Measurements from ENCODE around the gene THRA. TPM values are rescaled to one million over a fixed set of nuclear protein-coding genes. Genes with fewer than 3 reads are reported as not detected.
A peak's percentile ranks its signal among the peaks of the same experiment; 100 is the strongest.
"Not testable (repeated sequence)": the region's sequence is repeated elsewhere in the genome, so short reads cannot be mapped to it uniquely, and the experiment has no call there.

THRA gene
- polyA plus RNA-seq, 12 donors: 50.5 to 83.8 (median 63.6) TPM; not detected in 1

DNA sequence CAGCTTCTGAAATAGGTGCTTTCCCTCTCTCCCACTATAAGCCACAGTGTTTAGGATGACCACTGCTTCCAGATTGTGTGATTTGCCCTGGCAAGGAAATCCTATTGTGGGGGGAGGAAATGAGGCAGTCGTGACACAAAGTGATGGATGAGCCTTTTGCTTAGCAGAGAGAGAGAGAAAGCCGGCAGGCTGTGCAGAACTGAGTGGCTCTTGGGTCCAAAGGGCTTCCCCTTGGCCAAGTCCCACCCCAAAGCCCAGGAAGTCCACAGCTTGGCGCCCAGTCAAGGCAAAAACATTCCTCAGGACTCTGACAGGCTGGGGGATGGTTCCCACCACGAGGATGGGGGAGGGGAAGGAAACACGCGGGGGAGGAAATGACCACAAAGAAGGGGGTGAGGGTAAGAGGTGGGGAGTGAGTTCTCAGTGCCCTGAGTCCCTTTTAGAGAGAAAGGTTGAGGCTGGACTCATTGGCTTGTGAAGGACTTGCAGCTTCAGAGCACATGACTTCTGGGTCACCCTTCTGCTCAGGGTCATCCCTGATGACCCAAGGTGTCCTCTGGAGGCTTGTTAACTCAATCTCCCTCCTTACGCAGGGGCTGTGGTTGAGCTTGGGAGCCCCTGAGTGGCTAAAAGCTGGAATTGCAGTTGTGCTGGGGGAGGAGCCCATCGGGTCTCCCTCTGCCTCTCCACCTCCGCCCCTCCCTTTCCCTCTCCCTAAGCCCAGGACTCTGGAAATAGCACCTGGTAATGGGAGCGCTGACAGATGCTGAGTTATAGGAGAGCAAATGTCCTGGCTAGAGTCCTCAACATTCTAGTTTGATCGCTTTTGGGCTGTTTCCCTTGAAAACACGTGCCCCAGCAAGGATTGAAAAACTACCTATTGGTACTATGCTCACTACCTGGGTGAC is 48.7 kb downstream of the THRA start:
- peak; percentile 96 for DNase-seq

GRCh38 chr17:40112191-40112711 is 49.5 kb downstream of the THRA start:
- no peak for DNase-seq

- no peak for DNase-seq
These were observed 49.9 kb downstream of the THRA start for GRCh38 chr17:40112718-40113109.

GRCh38 chr17:40113110-40113906 is 50.5 kb downstream of the THRA start:
- DNase-seq: peak; percentile 97

DNA sequence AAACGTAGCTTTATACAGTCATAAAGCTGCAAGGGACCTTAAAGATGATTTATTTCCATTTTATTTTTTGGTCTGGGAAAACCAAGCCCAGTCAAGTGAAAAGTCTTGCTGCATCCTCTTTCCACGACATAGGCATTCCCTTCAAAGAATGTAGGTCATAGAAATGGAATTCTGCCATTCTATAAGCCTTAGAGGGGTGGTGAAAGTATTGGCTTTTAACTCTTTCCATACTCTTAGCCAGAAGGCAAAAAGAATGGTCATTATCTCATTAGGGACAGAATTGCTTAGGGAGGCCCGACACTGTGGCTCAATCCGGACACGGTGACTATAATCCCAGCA is 51.1 kb downstream of the THRA start:
- no peak for DNase-seq

DNA sequence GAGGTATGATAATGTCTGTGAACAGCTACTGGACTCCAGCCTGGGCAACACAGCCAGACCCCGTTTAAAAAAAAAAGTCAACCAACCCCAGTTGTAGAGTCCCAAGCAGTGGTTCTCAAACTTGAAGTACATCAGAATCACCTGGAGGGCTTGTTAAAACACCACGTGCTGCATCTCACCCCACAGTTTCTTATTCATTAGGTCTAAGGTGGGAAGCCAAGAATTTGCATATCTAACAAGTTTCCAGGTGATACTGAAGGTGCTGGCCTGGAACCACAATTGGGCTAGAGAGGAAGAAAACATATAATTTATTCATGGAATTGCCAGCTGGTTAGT is 52.3 kb downstream of the THRA start:
- no peak for DNase-seq

- DNase-seq: peak; percentile 84
These were observed 58.7 kb downstream of the THRA start, which contains the start of gene MSL1 for GRCh38 chr17:40121181-40122135. MSL1 (plus strand) TSS chr17:40121971; CDS start chr17:40122613, 642 bp downstream.

- DNase-seq: no peak
These were observed 59.6 kb downstream of the THRA start for GRCh38 chr17:40122136-40122998.

GRCh38 chr17:40122999-40123810 is 60.4 kb downstream of the THRA start:
- no peak for DNase-seq

DNA sequence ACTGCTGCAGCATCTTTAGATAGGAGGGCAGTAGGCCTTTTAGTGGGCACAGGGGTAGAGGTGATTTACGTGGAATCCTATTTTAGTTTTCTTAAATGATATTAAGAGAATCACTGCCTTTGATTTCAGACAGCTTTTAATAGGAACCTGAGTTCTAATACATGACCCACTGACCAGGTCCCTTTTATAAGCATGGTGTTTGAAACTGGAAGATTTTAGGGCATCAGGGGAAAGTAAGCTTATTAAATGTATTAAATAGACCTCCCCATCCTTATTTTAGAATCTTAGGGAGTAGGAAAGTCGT is 61.0 kb downstream of the THRA start:
- no peak for DNase-seq

- no peak for DNase-seq
These were observed 61.7 kb downstream of the THRA start for GRCh38 chr17:40124279-40125141.

- no peak for DNase-seq
These were observed 66.7 kb downstream of the THRA start for GRCh38 chr17:40129498-40129897.

DNA sequence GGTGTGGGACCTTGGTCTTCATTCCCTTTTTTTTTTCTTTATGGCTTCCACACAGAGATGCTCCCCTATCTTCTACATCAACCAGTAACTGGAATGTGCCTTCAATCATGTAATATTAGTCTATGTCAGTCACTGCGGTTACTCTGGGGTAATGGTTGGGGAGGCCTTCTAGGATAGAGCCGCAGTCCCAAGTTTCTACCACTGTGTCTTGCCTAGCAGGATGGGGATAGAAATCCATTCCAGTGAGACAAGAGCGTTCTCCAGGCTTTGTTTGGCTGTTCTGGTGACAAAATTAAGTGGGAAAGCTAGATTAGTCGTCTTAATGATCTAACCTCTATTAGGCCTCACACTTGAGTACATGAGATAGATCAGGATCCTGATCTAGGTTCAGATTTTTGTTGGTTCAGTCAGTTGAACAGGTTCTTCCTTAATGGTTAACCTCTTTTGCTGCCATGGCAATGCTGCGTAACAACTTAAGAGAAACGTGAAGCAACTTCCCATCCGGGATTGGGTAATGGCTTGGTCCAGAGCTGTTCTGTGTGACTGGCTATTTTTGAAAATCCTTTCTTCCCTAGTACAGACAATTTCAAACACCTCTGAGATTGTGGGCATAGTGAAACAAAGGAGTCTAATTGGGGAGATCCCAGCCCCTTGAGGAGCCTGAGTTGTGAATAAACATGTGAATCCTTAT is 67.7 kb downstream of the THRA start:
- no peak for DNase-seq

DNA sequence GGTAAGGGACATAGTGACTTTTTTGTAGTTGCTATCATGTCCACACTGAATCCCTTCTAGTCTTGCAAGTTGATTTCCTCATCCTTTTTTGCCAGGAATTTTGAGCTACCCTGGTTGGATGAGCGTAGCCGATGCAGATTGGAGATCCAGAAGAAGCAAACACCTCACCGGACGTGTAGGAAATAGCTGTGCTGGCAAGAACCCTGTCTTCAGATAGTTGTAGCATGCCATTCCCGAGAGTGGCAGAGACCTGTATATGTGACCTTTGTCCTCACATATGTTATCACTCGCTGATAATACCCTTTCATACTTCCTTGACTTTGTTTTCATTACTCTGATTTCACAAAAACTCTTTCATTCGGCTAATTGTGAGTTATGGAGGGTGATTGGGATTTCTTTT is 71.4 kb downstream of the THRA start:
- no peak for DNase-seq

GRCh38 chr17:40135817-40136216 is 73.1 kb downstream of the THRA start:
- DNase-seq: no peak

DNA sequence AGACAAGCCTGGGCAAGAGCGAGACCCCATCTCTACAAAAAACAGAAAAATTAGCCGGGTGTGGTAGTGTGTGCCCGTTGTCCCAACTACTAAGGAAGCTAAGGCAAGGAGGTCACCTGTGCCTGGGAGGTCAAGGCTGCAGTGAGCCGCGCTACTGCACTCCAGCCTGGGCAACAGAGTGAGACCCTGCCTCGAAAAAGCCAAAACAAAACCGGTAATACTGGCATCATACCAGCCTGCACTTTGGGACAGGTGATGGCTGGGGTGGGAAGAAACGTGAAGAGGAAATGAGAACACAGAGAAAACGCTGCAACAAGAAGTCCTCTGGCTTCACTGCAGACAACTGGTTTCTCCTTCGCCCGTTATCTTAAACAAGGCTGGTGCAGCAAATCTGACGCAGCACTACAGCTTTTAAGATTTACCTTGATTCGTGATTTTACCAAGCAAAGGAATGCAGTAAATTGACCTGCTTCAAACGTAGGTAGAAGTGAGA is 76.8 kb downstream of the THRA start:
- DNase-seq: no peak

- not testable (repeated sequence) for DNase-seq
These were observed 80.4 kb downstream of the THRA start for GRCh38 chr17:40143166-40143565.

All from muscle of arm (tissue), 12 donors.